Breast epithelium (tissue), 3 donors: ENCODE results near the gene METTL4.

ENCODE experiments used
- POLR2A ChIP-seq: fragments of 450-650 bp; IDR thresholded peaks from one replicate; pipeline ENCODE4 v1.6.1; 2016; ENCODE audit warnings: antibody characterized with exemption, mild to moderate bottlenecking, moderate library complexity
- POLR2AphosphoS5 ChIP-seq, 3 donors: sonication (generic); formaldehyde crosslinking; IDR thresholded peaks; one replicate each; pipeline ENCODE4 v1.6.1; 2017; ENCODE audit warnings: antibody characterized with exemption in 3 of 3

DNA sequence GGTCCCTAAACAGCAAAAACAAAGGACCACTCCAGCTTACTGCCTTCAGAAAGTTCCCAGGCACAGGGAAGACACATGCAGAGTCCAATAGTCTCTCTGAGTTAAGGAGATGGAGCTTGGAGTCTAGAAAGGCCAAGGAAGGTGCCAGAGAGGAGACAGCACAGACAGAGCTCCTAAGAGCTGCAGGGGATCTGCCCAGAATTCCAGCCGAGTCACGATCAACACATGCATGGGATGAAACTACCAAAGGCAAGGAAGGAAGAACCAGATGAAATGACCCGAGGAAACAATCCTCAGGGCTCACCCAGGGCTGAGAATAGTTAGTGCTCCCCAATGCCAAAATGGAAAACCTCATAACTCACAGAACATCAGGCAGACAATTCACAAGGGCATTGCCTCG lies 15.4 kb downstream of the METTL4 start:
- TF ChIP-seq POLR2A (no peak), POLR2AphosphoS5 (IDR thresholded peaks at IDR 0.05) (no peak)
